DMS79 treated with DMSO at 0.1 percent for 48 hours (cell line): ENCODE results near the gene SEMA4F.
A peak's percentile ranks its signal among the peaks of the same experiment; 100 is the strongest.

ENCODE experiments used
- DNase-seq: peaks from one replicate; lab custom pipeline; 2025; lab: John Stamatoyannopoulos, UW

SEMA4F gene

DNA sequence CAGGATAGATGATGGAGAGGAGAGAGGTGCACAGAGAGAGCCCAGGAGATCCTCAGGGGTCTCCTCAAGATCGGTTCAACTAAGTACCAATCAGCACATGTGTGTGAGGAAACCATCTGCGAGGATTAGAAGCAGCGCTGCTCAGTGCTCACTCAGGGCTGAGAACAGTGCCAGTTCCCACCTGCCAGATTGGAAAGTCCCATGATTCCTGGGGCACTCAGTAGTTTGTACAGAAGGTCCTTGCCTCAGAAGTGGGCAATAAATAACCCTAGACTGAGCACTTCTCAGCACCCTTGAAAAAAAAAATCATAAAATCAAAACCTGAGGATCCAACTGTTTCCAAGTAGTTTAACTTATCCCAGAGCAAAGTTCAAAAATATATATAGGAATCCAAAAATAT, 53.8 kb downstream of the SEMA4F start:
- peak; percentile 57 for DNase-seq

DNA sequence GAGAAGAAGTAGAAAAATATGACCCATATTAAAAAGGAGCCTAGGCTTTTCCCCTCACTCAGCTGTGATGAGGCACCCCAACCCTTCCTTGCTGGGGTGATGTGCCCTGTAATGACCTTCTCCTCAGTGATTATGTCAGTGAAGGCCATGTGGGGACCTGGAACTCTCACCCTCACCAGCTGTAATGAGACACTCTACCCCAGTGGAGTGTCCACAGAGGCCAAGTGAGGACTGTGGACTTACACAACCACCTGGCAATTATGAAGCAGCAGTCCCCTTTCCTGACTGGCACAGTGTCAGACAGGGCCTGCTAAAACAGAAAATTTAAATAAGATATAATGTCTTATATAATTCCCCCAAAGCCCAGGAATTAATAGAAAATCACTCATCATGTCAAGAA, 54.2 kb downstream of the SEMA4F start:
- no peak for DNase-seq

- DNase-seq, result peak; percentile 10
Observed at GRCh38 chr2:74708883-74709282, 54.8 kb downstream of the SEMA4F start.

DNA sequence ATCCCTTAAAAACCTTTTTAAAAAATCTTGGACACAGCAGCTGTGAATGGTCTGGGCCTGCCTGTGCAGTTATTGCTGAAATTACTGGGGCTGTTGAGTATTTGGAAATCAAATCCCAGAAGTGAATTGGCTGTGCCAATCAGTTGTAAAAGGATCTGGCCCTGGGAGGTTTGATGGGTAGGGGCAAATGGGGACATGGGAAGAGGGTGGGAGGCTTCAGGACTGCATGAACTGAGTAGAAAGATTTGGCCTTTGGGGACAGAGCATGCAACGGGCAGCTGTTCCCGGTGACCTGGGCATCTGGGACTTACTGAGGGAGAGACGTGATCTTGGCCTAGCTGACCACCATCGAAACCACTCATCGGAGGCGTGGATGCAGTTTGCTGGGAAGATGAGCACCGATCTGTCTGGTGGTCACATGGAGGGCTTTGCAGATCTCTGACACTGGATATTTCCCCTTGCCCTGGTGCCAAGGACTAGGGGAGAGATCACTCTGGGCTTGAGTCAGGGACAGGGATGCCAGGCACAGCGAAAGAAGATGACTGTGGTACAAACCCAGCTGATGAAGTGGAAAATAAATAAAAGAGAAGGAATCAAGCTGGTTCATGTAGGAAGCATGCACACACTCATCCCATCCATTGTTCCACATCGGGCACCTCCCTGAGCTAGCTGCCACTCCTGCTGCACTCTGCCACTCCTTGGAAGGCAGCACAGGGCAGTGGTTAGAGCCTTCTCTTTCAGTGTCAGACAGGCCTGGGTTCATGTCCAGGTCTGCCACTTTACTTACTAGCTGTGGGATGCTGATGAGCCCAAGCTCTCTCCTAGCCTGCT, 58.4 kb downstream of the SEMA4F start:
- no peak for DNase-seq

- no peak for DNase-seq
Observed at GRCh38 chr2:74714691-74715080, 60.6 kb downstream of the SEMA4F start.

DNA sequence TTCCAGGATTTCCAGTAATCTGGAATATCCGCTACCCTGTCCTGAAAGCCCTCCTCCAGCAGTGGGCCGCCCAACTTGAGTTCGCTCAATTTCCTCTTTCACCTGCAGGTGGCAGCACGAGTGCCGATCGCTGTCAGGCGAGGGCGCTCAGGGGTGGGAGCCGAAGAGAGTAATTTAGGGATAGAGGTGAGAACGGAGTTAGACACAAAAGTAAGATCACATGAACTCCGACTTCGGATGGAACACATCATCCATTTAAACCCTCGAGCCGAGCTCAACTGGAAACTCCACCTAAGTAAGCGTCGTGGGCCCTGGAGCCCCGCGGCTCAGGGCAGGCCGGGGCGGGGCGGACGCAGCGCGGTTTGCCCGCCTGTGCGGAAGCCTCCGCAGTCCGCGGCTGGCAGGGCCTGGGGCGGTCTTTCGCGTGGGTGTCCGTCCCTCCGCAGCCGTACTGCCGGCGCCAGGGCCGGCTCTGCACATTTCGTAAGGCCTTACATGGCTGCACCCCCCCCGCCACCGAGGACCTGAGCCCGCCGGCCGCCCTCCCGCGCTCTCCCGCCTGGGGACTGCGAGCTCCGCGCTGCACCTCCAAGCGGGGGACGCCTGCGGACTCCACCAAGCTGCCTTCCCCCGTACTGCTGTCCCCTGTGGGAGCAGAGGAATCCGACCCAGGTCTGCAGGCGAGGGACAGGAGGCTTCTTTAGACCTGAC, 61.2 kb downstream of the SEMA4F start:
- peak; percentile 81 for DNase-seq

DNA sequence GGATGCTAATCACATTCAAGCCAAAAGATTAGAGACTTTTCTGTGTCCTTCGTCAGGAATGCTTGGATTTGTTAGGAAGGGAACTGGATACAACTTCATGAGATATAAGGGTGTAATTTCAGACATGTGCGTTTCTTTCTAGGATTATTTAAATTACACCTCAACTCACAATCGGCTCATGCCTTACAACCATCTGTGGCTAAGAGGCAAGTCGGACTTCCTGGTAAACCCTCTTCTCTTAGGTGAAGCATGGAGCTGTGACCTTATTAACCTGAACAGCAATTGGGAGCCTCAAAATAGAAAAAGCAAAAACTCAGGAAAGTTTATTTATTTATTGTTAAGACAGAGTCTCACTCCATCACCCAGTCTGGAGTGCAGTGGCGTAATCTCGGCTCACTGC, 61.8 kb downstream of the SEMA4F start:
- peak; percentile 60 for DNase-seq

DNA sequence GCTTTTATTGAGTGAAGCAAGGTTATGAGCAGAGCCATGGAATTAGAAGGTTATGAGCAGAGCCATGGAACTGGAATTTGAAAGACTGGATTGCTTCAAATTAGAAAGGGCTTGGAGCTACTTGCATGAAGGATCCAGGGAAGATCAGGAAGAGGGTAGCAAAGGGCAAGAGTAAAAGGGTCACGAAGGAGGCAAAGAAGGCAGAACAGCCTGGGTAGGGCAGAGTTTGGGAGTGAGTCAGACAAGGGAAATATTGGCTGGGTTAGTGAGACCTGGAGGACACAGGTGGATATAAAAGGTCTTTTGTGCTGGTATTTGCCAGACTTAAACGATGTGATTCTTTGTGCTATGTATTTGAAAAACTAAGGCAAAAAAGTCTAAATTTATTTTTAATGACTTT, 65.0 kb downstream of the SEMA4F start:
- no peak for DNase-seq

GRCh38 chr2:74721316-74721715, 67.3 kb downstream of the SEMA4F start:
- DNase-seq, result no peak

GRCh38 chr2:74724496-74724895, 70.4 kb downstream of the SEMA4F start:
- no peak for DNase-seq

DNA sequence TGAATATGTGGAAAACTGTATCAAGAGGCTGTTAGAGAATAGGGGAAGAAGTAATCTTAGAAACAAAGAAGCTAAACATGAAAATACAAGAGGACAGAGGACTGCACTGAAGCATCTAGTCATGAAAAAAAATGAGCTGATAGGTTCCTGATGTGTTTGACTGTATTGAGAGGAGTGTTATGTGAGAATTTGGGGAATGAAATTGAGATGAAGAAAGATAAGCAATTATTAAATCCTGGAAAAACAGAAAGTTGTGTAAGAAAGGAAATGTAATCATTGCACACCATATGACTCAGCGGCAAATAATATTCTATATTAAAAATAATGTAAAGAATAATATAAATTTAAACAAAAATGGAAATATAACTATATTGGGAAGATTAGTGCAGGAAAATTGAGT, 71.2 kb downstream of the SEMA4F start:
- no peak for DNase-seq

DNA sequence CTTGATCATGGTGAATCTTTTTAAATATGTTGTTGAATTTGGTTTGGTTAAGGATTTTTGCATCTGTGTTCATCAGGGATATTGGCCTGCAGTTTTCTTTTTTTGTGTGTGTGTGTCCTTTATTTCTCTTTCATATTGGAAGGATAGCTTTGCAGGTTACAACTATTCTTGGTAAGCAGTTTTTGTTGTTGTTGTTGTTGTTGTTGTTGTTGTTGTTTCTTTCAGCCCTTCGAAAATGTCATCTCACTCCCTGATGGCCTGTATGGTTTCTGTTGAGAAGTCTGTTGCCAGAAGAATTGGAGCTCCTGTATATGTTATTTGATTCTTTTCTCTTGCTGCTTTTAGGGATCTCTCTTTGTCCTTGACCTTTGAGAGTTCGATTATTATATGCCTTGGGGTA, 74.8 kb downstream of the SEMA4F start:
- DNase-seq, result no peak

DNA sequence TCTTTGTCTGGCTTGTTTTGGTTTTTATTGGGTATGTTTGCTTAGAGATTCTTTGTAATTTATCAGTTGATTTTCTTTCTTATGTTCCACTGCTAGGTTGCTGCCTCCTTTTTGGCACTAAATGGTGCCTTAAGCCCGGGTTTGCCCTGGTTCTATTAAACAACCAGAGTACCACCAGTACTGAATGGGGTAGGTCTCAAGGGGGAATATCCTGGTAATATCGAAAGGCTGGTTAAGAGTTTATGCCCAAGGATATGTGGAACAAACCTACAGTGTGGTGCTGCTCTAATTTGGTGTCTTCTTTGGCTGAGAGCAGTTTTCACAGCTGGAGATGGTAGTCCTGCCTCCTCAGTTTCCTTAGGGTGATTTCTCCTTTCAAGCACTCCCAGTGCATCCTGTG, 76.5 kb downstream of the SEMA4F start:
- DNase-seq, result no peak
